ENCODE measurements around the gene IL17C. TPM values are rescaled to one million over a fixed set of nuclear protein-coding genes. Genes with fewer than 3 reads are reported as not detected.

IL17C gene
- total and polyA plus RNA-seq, 9 of the 15 experiments (the other 6 are each of a cell fraction or from before 2014, with no cell fraction given), result not detected

DNA sequence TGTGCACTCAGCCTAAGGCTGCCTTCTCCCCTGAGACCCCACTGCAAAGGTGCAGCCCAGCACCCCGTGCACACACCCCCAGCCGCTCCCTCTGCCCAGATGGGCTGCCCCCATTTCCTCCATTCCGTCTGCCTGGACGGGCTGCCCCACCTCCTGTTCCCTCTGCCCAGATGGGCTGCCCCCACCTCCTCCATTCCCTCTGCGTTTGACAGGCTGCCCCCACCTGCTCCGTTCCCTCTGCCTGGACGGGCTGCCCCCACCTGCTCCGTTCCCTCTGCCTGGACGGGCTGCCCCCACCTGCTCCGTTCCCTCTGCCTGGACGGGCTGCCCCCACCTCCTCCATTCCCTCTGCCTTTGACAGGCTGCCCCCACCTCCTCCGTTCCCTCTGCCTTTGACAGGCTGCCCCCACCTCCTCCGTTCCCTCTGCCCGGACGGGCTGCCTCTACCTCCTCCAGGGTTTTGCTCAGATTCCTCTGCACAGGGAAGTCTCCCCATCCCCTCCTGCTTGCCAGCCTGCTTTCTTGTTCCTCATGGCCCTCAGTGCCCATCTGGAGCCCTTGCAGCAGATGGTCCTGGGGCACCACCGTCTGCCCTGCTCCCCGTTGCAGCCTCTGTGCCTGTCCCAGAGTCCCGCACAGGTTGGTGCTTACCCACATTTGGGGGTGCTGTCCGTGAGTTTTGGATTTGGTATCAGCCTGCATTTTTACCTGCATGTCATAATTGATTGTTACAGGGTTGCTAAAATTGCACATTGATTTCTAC lies 23.4 kb upstream of the IL17C start (continued):
- TF ChIP-seq HOMEZ (CRISPR knock-in tag; IDR thresholded peaks at IDR 0.05) (no peak), DACH1 (IDR thresholded peaks at IDR 0.05; ENCODE audit: partially characterized antibody) (no peak), UBTF (IDR thresholded peaks at IDR 0.05; ENCODE audit: borderline replicate concordance in 1 of 2, low read depth in 2 of 2, low read length in 2 of 2) (no peak)
- TF ChIP-seq, protein P1, sequence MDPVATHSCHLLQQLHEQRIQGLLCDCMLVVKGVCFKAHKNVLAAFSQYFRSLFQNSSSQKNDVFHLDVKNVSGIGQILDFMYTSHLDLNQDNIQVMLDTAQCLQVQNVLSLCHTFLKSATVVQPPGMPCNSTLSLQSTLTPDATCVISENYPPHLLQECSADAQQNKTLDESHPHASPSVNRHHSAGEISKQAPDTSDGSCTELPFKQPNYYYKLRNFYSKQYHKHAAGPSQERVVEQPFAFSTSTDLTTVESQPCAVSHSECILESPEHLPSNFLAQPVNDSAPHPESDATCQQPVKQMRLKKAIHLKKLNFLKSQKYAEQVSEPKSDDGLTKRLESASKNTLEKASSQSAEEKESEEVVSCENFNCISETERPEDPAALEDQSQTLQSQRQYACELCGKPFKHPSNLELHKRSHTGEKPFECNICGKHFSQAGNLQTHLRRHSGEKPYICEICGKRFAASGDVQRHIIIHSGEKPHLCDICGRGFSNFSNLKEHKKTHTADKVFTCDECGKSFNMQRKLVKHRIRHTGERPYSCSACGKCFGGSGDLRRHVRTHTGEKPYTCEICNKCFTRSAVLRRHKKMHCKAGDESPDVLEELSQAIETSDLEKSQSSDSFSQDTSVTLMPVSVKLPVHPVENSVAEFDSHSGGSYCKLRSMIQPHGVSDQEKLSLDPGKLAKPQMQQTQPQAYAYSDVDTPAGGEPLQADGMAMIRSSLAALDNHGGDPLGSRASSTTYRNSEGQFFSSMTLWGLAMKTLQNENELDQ (CRISPR knock-in tag; IDR thresholded peaks at IDR 0.05; ENCODE audit: borderline replicate concordance), result no peak

All from K562 (cell line).